ENCODE results near the gene PCDHGB2. TPM values are rescaled to one million over a fixed set of nuclear protein-coding genes. Genes with fewer than 3 reads are reported as not detected.

The PCDHGB2 gene
- total and polyA plus RNA-seq, 4 donors = 0.38 to 11.7 (median 3.8) TPM

DNA sequence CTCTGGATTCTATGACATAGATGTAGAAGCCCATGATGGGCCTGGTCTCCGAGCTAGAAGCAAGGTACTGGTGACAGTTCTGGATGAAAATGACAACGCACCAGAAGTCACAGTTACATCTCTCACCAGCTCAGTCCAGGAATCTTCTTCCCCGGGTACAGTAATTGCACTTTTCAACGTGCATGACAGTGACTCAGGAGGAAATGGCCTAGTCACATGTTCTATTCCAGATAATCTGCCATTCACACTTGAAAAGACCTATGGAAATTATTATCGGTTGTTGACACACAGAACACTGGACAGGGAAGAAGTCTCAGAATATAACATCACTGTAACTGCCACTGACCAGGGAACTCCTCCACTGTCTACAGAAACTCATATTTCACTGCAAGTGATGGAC lies 3.7 kb upstream of the PCDHGB2 start:
- Histone ChIP-seq H3K27me3 (ENCODE audit: control insufficient read depth in 1 of 2, insufficient read depth in 2 of 2, low read length in 1 of 2) (no peaks in the 10 kb centered on the region), H3K4me3 (ENCODE audit: low read length in 2 of 2) (no peak overlapping the region), H3K9me3 (ENCODE audit: control insufficient read depth, low read length) (peaks cover 38% of the 10 kb centered on the region), H3K4me1 (ENCODE audit: control insufficient read depth in 1 of 2, insufficient read depth in 2 of 2, low read length in 2 of 2) (no peaks in the 10 kb centered on the region), H3K36me3 (ENCODE audit: control insufficient read depth in 1 of 2, insufficient read depth in 2 of 2, low read length in 1 of 2) (no peaks in the 10 kb centered on the region), H3K27ac (ENCODE audit: low read depth in 1 of 2, low read length in 2 of 2) (no peak overlapping the region)
- ATAC-seq (ENCODE audit: low FRiP score) = no peak
- intact Hi-C loops (cut with DNase I) = loop anchor here in 1 of 2 donors (10.0 kb wide), 1 partner anchor 121 kb away; no protein-coding TSS in a partner anchor
- DNase-seq = no peak
- WGBS, 2 donors = 66 to 68% methylated on average over 5 of the region's 5 CpGs

DNA sequence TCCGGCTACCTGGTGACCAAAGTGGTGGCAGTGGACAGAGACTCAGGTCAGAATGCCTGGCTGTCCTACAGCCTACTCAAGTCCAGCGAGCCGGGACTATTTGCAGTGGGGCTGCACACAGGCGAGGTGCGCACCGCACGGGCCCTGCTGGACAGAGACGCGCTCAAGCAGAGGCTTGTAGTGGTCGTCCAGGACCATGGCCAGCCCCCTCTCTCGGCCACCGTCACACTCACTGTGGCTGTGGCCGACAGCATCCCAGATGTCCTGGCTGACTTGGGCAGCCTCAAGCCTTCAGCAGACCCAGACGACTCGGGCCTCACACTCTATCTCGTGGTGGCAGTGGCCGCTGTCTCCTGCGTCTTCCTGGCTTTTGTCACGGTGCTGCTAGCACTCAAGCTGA lies 2.8 kb upstream of the PCDHGB2 start:
- WGBS, 2 donors = 41 to 45% methylated on average over 19 of the region's 19 CpGs
- peaks cover 37% of the 10 kb centered on the region for H3K9me3 ChIP-seq (ENCODE audit: control insufficient read depth, low read length)
- H3K4me3 ChIP-seq (ENCODE audit: low read length in 2 of 2) = no peak overlapping the region
- no peak for ATAC-seq (ENCODE audit: low FRiP score)
- H3K27me3 ChIP-seq (ENCODE audit: control insufficient read depth in 1 of 2, insufficient read depth in 2 of 2, low read length in 1 of 2) = no peaks in the 10 kb centered on the region
- no peak for DNase-seq
- no peaks in the 10 kb centered on the region for H3K36me3 ChIP-seq (ENCODE audit: control insufficient read depth in 1 of 2, insufficient read depth in 2 of 2, low read length in 1 of 2)
- no peak overlapping the region for H3K27ac ChIP-seq (ENCODE audit: low read depth in 1 of 2, low read length in 2 of 2)
- intact Hi-C loops (cut with DNase I) = loop anchor here in 1 of 2 donors (10.0 kb wide), 1 partner anchor 122 kb away; no protein-coding TSS in a partner anchor
- no peaks in the 10 kb centered on the region for H3K4me1 ChIP-seq (ENCODE audit: control insufficient read depth in 1 of 2, insufficient read depth in 2 of 2, low read length in 2 of 2)

DNA sequence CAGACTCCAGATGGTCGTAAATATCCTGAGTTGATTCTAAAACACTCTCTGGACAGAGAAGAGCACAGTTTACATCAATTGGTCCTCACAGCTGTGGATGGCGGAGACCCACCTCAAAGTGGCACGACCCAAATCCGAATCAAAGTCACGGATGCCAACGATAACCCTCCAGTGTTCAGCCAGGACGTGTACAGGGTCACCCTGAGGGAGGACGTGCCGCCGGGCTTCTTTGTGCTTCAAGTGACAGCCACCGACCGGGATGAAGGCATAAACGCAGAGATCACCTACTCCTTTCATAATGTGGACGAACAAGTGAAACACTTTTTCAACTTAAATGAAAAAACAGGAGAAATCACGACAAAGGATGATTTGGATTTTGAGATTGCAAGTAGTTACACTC lies 891 bp downstream of the PCDHGB2 start:
- no peaks in the 10 kb centered on the region for H3K4me1 ChIP-seq (ENCODE audit: control insufficient read depth in 1 of 2, insufficient read depth in 2 of 2, low read length in 2 of 2)
- H3K36me3 ChIP-seq (ENCODE audit: control insufficient read depth in 1 of 2, insufficient read depth in 2 of 2, low read length in 1 of 2) = no peaks in the 10 kb centered on the region
- DNase-seq (no peak), ATAC-seq (ENCODE audit: low FRiP score) (no peak)
- no peak overlapping the region for H3K4me3 ChIP-seq (ENCODE audit: low read length in 2 of 2)
- no peak overlapping the region for H3K27ac ChIP-seq (ENCODE audit: low read depth in 1 of 2, low read length in 2 of 2)
- 26 to 30% methylated on average over 15 of the region's 15 CpGs for WGBS, 2 donors
- H3K27me3 ChIP-seq (ENCODE audit: control insufficient read depth in 1 of 2, insufficient read depth in 2 of 2, low read length in 1 of 2) = no peaks in the 10 kb centered on the region
- intact Hi-C loops (cut with DNase I) = no loop called here
- peaks cover 46% of the 10 kb centered on the region for H3K9me3 ChIP-seq (ENCODE audit: control insufficient read depth, low read length)

DNA sequence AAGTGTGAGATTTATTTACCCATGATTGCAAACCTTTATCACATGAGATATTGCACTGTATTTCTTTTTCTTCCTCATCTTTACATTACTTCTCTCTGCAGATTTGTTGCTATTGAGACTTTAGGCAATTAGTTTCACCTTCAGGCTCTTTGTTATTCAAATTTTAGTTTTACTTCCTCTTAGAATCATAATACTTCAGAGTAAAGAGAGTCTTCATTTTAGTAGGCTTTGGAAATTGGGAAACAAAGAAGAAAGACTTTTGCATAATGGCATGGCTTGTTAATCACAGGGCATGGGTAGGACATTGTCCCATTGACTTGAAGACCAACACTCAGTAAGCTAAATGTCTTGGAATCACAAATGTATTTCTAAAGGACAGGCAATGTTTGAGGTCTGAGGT lies 2.9 kb downstream of the PCDHGB2 start:
- Histone ChIP-seq H3K27me3 (ENCODE audit: control insufficient read depth in 1 of 2, insufficient read depth in 2 of 2, low read length in 1 of 2) (no peaks in the 10 kb centered on the region), H3K9me3 (ENCODE audit: control insufficient read depth, low read length) (peaks cover 42% of the 10 kb centered on the region), H3K27ac (ENCODE audit: low read depth in 1 of 2, low read length in 2 of 2) (no peak overlapping the region), H3K4me1 (ENCODE audit: control insufficient read depth in 1 of 2, insufficient read depth in 2 of 2, low read length in 2 of 2) (no peaks in the 10 kb centered on the region), H3K36me3 (ENCODE audit: control insufficient read depth in 1 of 2, insufficient read depth in 2 of 2, low read length in 1 of 2) (no peaks in the 10 kb centered on the region), H3K4me3 (ENCODE audit: low read length in 2 of 2) (no peak overlapping the region)
- DNase-seq (no peak), ATAC-seq (ENCODE audit: low FRiP score) (no peak)
- intact Hi-C loops (cut with DNase I) = no loop called here

DNA sequence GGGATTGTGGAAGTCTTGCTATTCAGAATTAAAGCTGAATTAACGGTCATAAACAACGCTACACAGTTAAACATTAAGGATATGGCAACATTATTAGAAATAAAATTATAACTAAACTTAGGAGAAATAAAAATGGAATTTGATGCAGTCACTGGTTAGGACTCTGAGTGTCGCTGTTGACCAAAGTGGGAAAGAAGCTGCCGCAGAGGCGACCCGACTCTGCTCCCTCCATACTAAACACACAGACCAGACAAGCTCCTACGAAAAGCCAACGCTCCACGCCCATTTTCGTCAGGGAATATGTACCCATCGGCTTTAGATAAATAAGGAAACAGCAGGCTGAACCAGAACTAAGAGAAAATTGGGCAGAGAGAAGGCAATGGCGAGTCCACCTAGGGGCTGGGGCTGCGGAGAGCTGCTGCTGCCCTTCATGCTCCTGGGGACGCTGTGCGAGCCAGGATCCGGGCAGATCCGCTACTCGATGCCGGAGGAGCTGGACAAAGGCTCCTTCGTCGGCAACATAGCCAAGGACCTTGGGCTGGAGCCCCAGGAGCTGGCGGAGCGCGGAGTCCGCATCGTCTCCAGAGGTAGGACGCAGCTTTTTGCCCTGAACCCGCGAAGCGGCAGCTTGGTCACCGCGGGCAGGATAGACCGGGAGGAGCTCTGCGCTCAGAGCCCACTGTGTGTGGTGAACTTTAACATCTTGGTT lies 4.3 kb downstream of the PCDHGB2 start, which contains the start of gene PCDHGA5:
Gene PCDHGA5 (plus strand): TSS at position 211 of the 709 bp plus-strand sequence. CDS start 169 bp downstream, at position 380.
- Histone ChIP-seq H3K27me3 (ENCODE audit: control insufficient read depth in 1 of 2, insufficient read depth in 2 of 2, low read length in 1 of 2) (no peaks in the 10 kb centered on the region), H3K36me3 (ENCODE audit: control insufficient read depth in 1 of 2, insufficient read depth in 2 of 2, low read length in 1 of 2) (no peaks in the 10 kb centered on the region), H3K4me1 (ENCODE audit: control insufficient read depth in 1 of 2, insufficient read depth in 2 of 2, low read length in 2 of 2) (no peaks in the 10 kb centered on the region), H3K27ac (ENCODE audit: low read depth in 1 of 2, low read length in 2 of 2) (no peak within 1 kb of the TSS), H3K4me3 (ENCODE audit: low read length in 2 of 2) (no peak within 1 kb of the TSS), H3K9me3 (ENCODE audit: control insufficient read depth, low read length) (peaks cover 39% of the 10 kb centered on the region)
- WGBS, 2 donors = 11 to 15% methylated on average over 34 of the region's 34 CpGs
- intact Hi-C loops (cut with DNase I) = no loop called here
- peak in 1 of 2 donors; percentile 55 for DNase-seq
- no peak for ATAC-seq (ENCODE audit: low FRiP score)

DNA sequence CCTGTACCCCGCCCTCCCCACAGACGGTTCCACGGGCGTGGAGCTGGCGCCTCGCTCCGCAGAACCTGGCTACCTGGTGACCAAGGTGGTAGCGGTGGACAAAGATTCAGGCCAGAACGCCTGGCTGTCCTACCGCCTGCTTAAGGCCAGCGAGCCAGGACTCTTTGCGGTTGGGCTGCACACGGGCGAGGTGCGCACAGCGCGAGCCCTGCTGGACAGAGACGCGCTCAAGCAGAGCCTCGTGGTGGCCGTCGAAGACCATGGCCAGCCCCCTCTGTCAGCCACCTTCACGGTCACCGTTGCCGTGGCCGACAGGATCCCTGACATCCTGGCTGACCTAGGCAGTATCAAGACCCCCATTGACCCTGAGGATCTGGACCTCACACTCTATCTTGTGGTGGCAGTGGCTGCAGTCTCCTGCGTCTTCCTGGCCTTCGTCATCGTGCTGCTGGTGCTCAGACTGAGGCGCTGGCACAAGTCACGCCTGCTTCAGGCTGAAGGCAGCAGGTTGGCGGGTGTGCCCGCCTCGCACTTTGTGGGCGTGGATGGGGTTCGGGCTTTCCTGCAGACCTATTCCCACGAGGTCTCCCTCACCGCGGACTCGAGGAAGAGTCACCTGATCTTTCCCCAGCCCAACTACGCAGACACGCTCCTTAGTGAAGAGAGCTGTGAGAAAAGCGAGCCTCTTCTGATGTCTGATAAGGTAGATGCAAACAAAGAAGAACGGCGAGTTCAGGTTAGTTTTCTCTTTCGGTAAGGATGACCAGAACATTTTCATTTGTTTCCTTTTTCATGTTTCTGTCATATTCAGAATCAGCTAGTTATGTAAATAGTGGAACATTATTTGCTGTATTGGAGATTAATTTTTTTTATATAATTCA lies 6.5 kb downstream of the PCDHGB2 start:
- ATAC-seq (ENCODE audit: low FRiP score) (no peak), DNase-seq (no peak)
- H3K36me3 ChIP-seq (ENCODE audit: control insufficient read depth in 1 of 2, insufficient read depth in 2 of 2, low read length in 1 of 2) = no peaks in the 10 kb centered on the region
- H3K4me1 ChIP-seq (ENCODE audit: control insufficient read depth in 1 of 2, insufficient read depth in 2 of 2, low read length in 2 of 2) = no peaks in the 10 kb centered on the region
- H3K27ac ChIP-seq (ENCODE audit: low read depth in 1 of 2, low read length in 2 of 2) = no peak overlapping the region
- intact Hi-C loops (cut with DNase I) = no loop called here
- H3K4me3 ChIP-seq (ENCODE audit: low read length in 2 of 2) = no peak overlapping the region
- H3K9me3 ChIP-seq (ENCODE audit: control insufficient read depth, low read length) = peaks cover 42% of the 10 kb centered on the region
- no peaks in the 10 kb centered on the region for H3K27me3 ChIP-seq (ENCODE audit: control insufficient read depth in 1 of 2, insufficient read depth in 2 of 2, low read length in 1 of 2)
- WGBS, 2 donors = 29 to 30% methylated on average over 46 of the region's 46 CpGs

DNA sequence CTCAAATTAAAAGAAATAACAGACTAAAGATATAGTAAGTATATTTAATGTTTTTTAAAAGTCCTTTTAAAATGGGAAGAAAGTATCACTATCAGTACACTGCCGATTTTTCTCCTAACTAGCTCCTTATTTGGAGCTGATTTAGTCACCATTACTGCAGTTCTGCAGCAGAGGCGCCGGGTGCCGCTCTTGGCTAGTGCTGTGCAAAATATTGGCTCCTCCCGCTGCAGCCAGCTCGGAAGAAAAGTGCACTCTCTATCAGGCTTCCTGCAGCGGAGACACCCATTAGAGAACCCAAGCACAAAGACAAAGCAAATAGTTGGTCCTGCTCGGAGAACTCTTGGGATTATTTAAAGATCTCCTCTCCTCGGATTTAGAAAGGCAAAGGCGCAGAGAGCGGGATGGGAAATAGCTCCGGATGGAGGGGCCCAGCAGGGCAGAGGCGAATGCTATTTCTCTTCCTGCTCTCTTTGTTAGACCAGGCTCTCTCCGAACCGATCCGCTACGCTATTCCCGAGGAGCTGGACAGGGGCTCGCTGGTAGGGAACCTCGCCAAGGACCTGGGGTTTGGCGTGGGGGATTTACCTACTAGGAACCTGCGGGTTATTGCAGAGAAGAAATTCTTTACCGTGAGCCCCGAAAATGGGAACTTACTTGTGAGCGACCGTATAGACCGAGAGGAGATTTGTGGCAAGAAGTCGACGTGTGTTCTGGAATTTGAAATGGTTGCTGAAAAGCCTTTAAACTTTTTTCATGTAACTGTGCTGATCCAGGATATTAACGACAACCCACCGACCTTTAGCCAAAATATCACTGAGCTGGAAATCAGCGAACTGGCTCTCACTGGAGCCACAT lies 10.4 kb downstream of the PCDHGB2 start, which contains the start of gene PCDHGB3:
Gene PCDHGB3 (plus strand): TSS at position 249 of the 855 bp plus-strand sequence. CDS start 153 bp downstream, at position 402.
- intact Hi-C loops (cut with DNase I) = loop anchor here in 1 of 2 donors (5.0 kb wide), 1 partner anchor 52 kb away; the partner anchor contains the start of gene PCDHGA11
- Histone ChIP-seq H3K27ac (ENCODE audit: low read depth in 1 of 2, low read length in 2 of 2) (no peak within 1 kb of the TSS), H3K4me3 (ENCODE audit: low read length in 2 of 2) (no peak within 1 kb of the TSS), H3K4me1 (ENCODE audit: control insufficient read depth in 1 of 2, insufficient read depth in 2 of 2, low read length in 2 of 2) (no peaks in the 10 kb centered on the region), H3K36me3 (ENCODE audit: control insufficient read depth in 1 of 2, insufficient read depth in 2 of 2, low read length in 1 of 2) (no peaks in the 10 kb centered on the region), H3K9me3 (ENCODE audit: control insufficient read depth, low read length) (peaks cover 45% of the 10 kb centered on the region), H3K27me3 (ENCODE audit: control insufficient read depth in 1 of 2, insufficient read depth in 2 of 2, low read length in 1 of 2) (no peaks in the 10 kb centered on the region)
- no peak for DNase-seq
- 14 to 17% methylated on average over 32 of the region's 32 CpGs for WGBS, 2 donors
- no peak for ATAC-seq (ENCODE audit: low FRiP score)

Measured in aorta (tissue), 5 donors.